Measurements from ENCODE around the gene KLHDC10. TPM values are rescaled to one million over a fixed set of nuclear protein-coding genes. Genes with fewer than 3 reads are reported as not detected.

The KLHDC10 gene
- total RNA-seq, 1 experiment from 2014 or later = 21.6 TPM

DNA sequence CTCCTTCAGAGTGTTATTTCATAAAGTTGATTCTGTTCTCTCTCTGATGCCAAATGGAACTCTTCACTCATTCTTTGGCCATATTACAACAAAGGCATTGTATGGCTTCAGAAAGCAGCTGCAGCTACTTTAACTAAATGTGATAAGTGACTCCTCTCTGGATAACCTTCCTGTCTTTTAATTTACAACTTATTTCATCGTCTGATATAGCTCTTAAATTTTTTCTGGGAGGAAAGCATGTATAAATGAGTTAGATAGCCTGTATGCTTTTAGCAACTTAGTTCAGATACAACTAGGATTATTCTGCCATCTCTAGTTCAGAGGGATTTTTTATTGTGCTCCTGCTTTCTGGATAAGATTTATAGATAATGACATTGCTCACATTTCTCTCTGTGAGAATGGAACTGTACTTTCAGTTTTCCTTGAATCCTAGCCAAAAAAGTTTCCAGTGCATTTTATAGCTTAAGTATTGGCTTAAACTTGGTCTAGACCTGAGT lies 57.5 kb downstream of the KLHDC10 start:
- POLR2A ChIA-PET (ENCODE audit: unreplicated experiment) = no interaction called here
- intact Hi-C loops (cut with micrococcal nuclease) = no loop called here
- no peaks in the 10 kb centered on the region for H4K20me1 ChIP-seq (ENCODE audit: low read length)
- BruUV-seq (replicated peaks) = no TSS peak
- H3K4me1 ChIP-seq (ENCODE audit: insufficient read depth, low read length) = no peaks in the 10 kb centered on the region
- no peak overlapping the region for H3K27ac ChIP-seq (ENCODE audit: low read length)
- peaks cover 10% of the 10 kb centered on the region for H3K36me3 ChIP-seq (ENCODE audit: low read depth, low read length)
- no peaks in the 10 kb centered on the region for H3K9me3 ChIP-seq (ENCODE audit: low read length)
- ATAC-seq (no peak), DNase-seq (no peak)
- H3F3A ChIP-seq (ENCODE audit: low read length, unreplicated experiment) = no peaks in the 10 kb centered on the region
- H3K9me2 ChIP-seq (replicated peaks; ENCODE audit: low read length) = no peaks in the 10 kb centered on the region
- CTCF ChIA-PET = no interaction called here
- no peak overlapping the region for H3K4me2 ChIP-seq (ENCODE audit: low read length)
- H3K4me3 ChIP-seq (ENCODE audit: low read length) = no peak overlapping the region
- no peak overlapping the region for H2AFZ ChIP-seq (ENCODE audit: low read length)
- H3K9ac ChIP-seq (ENCODE audit: low read length) = no peak overlapping the region
- no peaks in the 10 kb centered on the region for H3K27me3 ChIP-seq (ENCODE audit: low read length)
- TF ChIP-seq EZH2 (IDR thresholded peaks at IDR 0.05; ENCODE audit: low read length, unreplicated experiment) (no peak), CTCF (conservative IDR thresholded peaks at IDR 0.05; ENCODE audit: low read depth, low read length) (no peak), EZH2phosphoT487 (IDR thresholded peaks at IDR 0.05; ENCODE audit: borderline replicate concordance, low read length) (no peak)
- H3K79me2 ChIP-seq (ENCODE audit: low read length) = no peaks in the 10 kb centered on the region

DNA sequence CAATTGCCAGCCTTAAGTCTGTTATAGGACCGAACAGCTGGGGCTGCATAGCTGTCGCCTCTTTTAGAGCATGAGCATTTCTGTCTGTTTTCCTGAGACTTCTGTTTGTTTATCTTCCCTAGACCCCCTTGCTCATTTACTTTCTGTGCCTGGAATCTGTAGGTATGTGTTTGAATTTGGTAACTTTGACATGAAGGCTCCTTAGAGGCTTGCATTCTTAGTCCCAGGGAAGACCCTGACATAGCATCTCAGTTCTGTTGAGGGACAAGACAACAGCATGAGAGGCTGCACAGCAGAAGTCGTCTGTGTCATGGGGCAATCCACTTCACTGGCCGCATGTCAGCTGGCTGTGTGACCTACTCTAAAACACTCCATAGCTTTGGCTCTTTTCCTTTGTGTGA lies 58.7 kb downstream of the KLHDC10 start:
- Histone ChIP-seq H3K27ac (ENCODE audit: low read length) (no peak overlapping the region), H4K20me1 (ENCODE audit: low read length) (no peaks in the 10 kb centered on the region), H3K79me2 (ENCODE audit: low read length) (no peaks in the 10 kb centered on the region), H3K4me3 (ENCODE audit: low read length) (no peak overlapping the region), H2AFZ (ENCODE audit: low read length) (no peak overlapping the region), H3K9me3 (ENCODE audit: low read length) (no peaks in the 10 kb centered on the region), H3K4me1 (ENCODE audit: insufficient read depth, low read length) (no peaks in the 10 kb centered on the region), H3F3A (ENCODE audit: low read length, unreplicated experiment) (no peaks in the 10 kb centered on the region), H3K4me2 (ENCODE audit: low read length) (no peak overlapping the region), H3K9ac (ENCODE audit: low read length) (no peak overlapping the region), H3K9me2 (replicated peaks; ENCODE audit: low read length) (no peaks in the 10 kb centered on the region), H3K36me3 (ENCODE audit: low read depth, low read length) (peaks cover 10% of the 10 kb centered on the region), H3K27me3 (ENCODE audit: low read length) (no peaks in the 10 kb centered on the region)
- DNase-seq = no peak
- ATAC-seq = no peak
- intact Hi-C loops (cut with micrococcal nuclease) = no loop called here
- ChIA-PET CTCF (interaction anchor here (0.9 kb wide), 1 partner anchor 33 kb away, joined by 3 read pairs; no protein-coding TSS in a partner anchor), POLR2A (ENCODE audit: unreplicated experiment) (no interaction called here)
- BruUV-seq (replicated peaks) = no TSS peak
- TF ChIP-seq CTCF (conservative IDR thresholded peaks at IDR 0.05; ENCODE audit: low read depth, low read length) (no peak), EZH2 (IDR thresholded peaks at IDR 0.05; ENCODE audit: low read length, unreplicated experiment) (no peak), EZH2phosphoT487 (IDR thresholded peaks at IDR 0.05; ENCODE audit: borderline replicate concordance, low read length) (no peak)

GRCh38 chr7:130131191-130131834 lies 61.0 kb downstream of the KLHDC10 start:
- ChIA-PET CTCF (no interaction called here), POLR2A (ENCODE audit: unreplicated experiment) (no interaction called here)
- H3K9me3 ChIP-seq (ENCODE audit: low read length) = no peaks in the 10 kb centered on the region
- no peak overlapping the region for H3K9ac ChIP-seq (ENCODE audit: low read length)
- BruUV-seq (replicated peaks) = no TSS peak
- no peaks in the 10 kb centered on the region for H4K20me1 ChIP-seq (ENCODE audit: low read length)
- intact Hi-C loops (cut with micrococcal nuclease) = no loop called here
- H3K36me3 ChIP-seq (ENCODE audit: low read depth, low read length) = peaks cover 4% of the 10 kb centered on the region; the same call in 1 of the 2 replicates
- H3K79me2 ChIP-seq (ENCODE audit: low read length) = no peaks in the 10 kb centered on the region
- ATAC-seq = no peak
- H3K4me1 ChIP-seq (ENCODE audit: insufficient read depth, low read length) = no peaks in the 10 kb centered on the region
- no peak overlapping the region for H3K4me2 ChIP-seq (ENCODE audit: low read length)
- no peak overlapping the region for H3K4me3 ChIP-seq (ENCODE audit: low read length)
- no peak overlapping the region for H2AFZ ChIP-seq (ENCODE audit: low read length)
- H3F3A ChIP-seq (ENCODE audit: low read length, unreplicated experiment) = no peaks in the 10 kb centered on the region
- no peaks in the 10 kb centered on the region for H3K27me3 ChIP-seq (ENCODE audit: low read length)
- H3K27ac ChIP-seq (ENCODE audit: low read length) = no peak overlapping the region
- TF ChIP-seq CTCF (conservative IDR thresholded peaks at IDR 0.05; ENCODE audit: low read depth, low read length) = no peak
- no peak for TF ChIP-seq EZH2phosphoT487 (IDR thresholded peaks at IDR 0.05; ENCODE audit: borderline replicate concordance, low read length)
- TF ChIP-seq EZH2 (IDR thresholded peaks at IDR 0.05; ENCODE audit: low read length, unreplicated experiment) = no peak
- no peak for DNase-seq
- no peaks in the 10 kb centered on the region for H3K9me2 ChIP-seq (replicated peaks; ENCODE audit: low read length)
